Activated CD4-positive, alpha-beta T cell treated with anti-CD3 and anti-CD28 coated beads for 36 hours (primary cell): ENCODE results near the gene LAMTOR3. TPM values are rescaled to one million over a fixed set of nuclear protein-coding genes. Genes with fewer than 3 reads are reported as not detected.

Source experiments
- ATAC-seq: fragments of 200-7000 bp; cut with Tn5 transposase; one replicate; pipeline ENCODE4 v1.10.0; 2021; ENCODE audit warnings: mild to moderate bottlenecking, moderate library complexity
- CTCF ChIA-PET: fragments of 350-600 bp; sonication (Branson Sonifier 250); formaldehyde crosslinking; loops from one replicate; lab custom pipeline; 2021; ENCODE audit warnings: antibody characterized with exemption; lab: Charles Lee
- POLR2A ChIA-PET: fragments of 350-600 bp; sonication (Branson Sonifier 250); formaldehyde crosslinking; loops from one replicate; lab custom pipeline; 2021; ENCODE audit warnings: antibody characterized with exemption, inconsistent platforms; lab: Charles Lee
- DNase-seq: peaks from one replicate; pipeline ENCODE4 v3.0.0-alpha.2; 2020
- H3K27ac Mint-ChIP-seq: one replicate; pipeline ENCODE4 v1.8.0; 2021; ENCODE audit warnings: mixed read lengths
- H3K27me3 Mint-ChIP-seq: one replicate; pipeline ENCODE4 v1.8.0; 2021; ENCODE audit warnings: mixed read lengths
- H3K36me3 Mint-ChIP-seq: one replicate; pipeline ENCODE4 v1.8.0; 2021; ENCODE audit warnings: low read depth, mixed read lengths
- H3K4me1 Mint-ChIP-seq: one replicate; pipeline ENCODE4 v1.8.0; 2021; ENCODE audit warnings: mixed read lengths
- H3K4me3 Mint-ChIP-seq: one replicate; pipeline ENCODE4 v1.8.0; 2021; ENCODE audit warnings: mild to moderate bottlenecking, moderate library complexity, mixed read lengths
- H3K9me3 Mint-ChIP-seq: one replicate; pipeline ENCODE4 v1.8.0; 2021; ENCODE audit warnings: low read depth, mixed read lengths
- intact Hi-C, 2 experiments: fragments of 100-400 bp; cut with DNase I in 1 of 2; cut with micrococcal nuclease in 1 of 2; formaldehyde crosslinking; loops; one replicate each; pipeline versions ENCODE4 v1.14.2 to v1.15.1; 2022 to 2024; cut with DNase I, micrococcal nuclease
- total RNA-seq, 2 experiments: library from RNA; stranded (reverse); gene quantifications; one replicate each; pipeline ENCODE4 v1.2.3, GENCODE V29; 2021

LAMTOR3 gene
- 10 to 100 TPM; 28.5 to 30.4 TPM for total RNA-seq

GRCh38 chr4:99894161-99894997 lies at the start of gene LAMTOR3:
Gene LAMTOR3 (minus strand): TSS chr4:99894427. CDS start chr4:99893963, 464 bp downstream.
- H3K27ac Mint-ChIP-seq = peak within 1 kb of the TSS; percentile 94
- peak within 1 kb of the TSS; percentile 96 for H3K4me3 Mint-ChIP-seq
- no peaks in the 10 kb centered on the region for H3K9me3 Mint-ChIP-seq
- DNase-seq (peak; percentile 94), ATAC-seq (peak; percentile 100)
- POLR2A ChIA-PET = interaction anchor here (0.6 to 1.5 kb wide), 6 partner anchors 42 to 331 kb away, joined by 3 to 16 read pairs (median 6); partner anchors contain the start of genes DNAJB14, H2AZ1 and TRMT10A
- peaks cover 32% of the 10 kb centered on the region for H3K4me1 Mint-ChIP-seq
- intact Hi-C loops = loop anchor here (1.0 to 5.0 kb wide), 5 partner anchors 52 to 807 kb away; partner anchors contain the start of genes ADH5 (in 2 of the 2), DNAJB14 (in 2 of the 2) and DAPP1 (in 1 of the 2)
- H3K27me3 Mint-ChIP-seq = no peaks in the 10 kb centered on the region
- CTCF ChIA-PET = interaction anchor here (0.7 to 2.2 kb wide), 6 partner anchors 51 to 327 kb away, joined by 3 to 8 read pairs (median 4); partner anchors contain the start of genes DAPP1 and DNAJB14
- peaks cover 9% of the 10 kb centered on the region for H3K36me3 Mint-ChIP-seq

- Mint-ChIP-seq H3K27me3 (no peaks in the 10 kb centered on the region), H3K4me1 (peaks cover 34% of the 10 kb centered on the region), H3K9me3 (peaks cover 8% of the 10 kb centered on the region), H3K27ac (no peak overlapping the region), H3K36me3 (peaks cover 58% of the 10 kb centered on the region), H3K4me3 (no peak overlapping the region)
- ATAC-seq (no peak), DNase-seq (no peak)
- ChIA-PET CTCF (no interaction called here), POLR2A (interaction anchor here (0.6 kb wide), 1 partner anchor 88 kb away, joined by 3 read pairs; no protein-coding TSS in a partner anchor)
- intact Hi-C loops = no loop called here
Observed at GRCh38 chr4:99938243-99938753, 44.1 kb upstream of the LAMTOR3 start.

GRCh38 chr4:99934891-99935290 lies 40.7 kb upstream of the LAMTOR3 start:
- ChIA-PET CTCF (interaction anchor here (0.8 kb wide), 1 partner anchor 10 kb away, joined by 3 read pairs; no protein-coding TSS in a partner anchor), POLR2A (no interaction called here)
- H3K36me3 Mint-ChIP-seq = peaks cover 59% of the 10 kb centered on the region
- no peak overlapping the region for H3K27ac Mint-ChIP-seq
- no peak overlapping the region for H3K4me3 Mint-ChIP-seq
- DNase-seq = no peak
- no peaks in the 10 kb centered on the region for H3K27me3 Mint-ChIP-seq
- ATAC-seq = no peak
- peaks cover 40% of the 10 kb centered on the region for H3K4me1 Mint-ChIP-seq
- intact Hi-C loops = no loop called here
- peaks cover 8% of the 10 kb centered on the region for H3K9me3 Mint-ChIP-seq

- ATAC-seq = no peak
- DNase-seq = no peak
- H3K36me3 Mint-ChIP-seq = peaks cover 40% of the 10 kb centered on the region
- ChIA-PET POLR2A (no interaction called here), CTCF (interaction anchor here (1.1 to 1.5 kb wide), 3 partner anchors 15 to 168 kb away, joined by 3 to 5 read pairs (median 3); no protein-coding TSS in a partner anchor)
- intact Hi-C loops = no loop called here
- no peaks in the 10 kb centered on the region for H3K9me3 Mint-ChIP-seq
- no peak overlapping the region for H3K27ac Mint-ChIP-seq
- no peaks in the 10 kb centered on the region for H3K27me3 Mint-ChIP-seq
- H3K4me1 Mint-ChIP-seq = peaks cover 32% of the 10 kb centered on the region
- no peak overlapping the region for H3K4me3 Mint-ChIP-seq
Observed at GRCh38 chr4:99927566-99927965, 33.3 kb upstream of the LAMTOR3 start.

GRCh38 chr4:99921174-99921573 lies 26.9 kb upstream of the LAMTOR3 start:
- peaks cover 14% of the 10 kb centered on the region for H3K4me1 Mint-ChIP-seq
- ATAC-seq (peak; percentile 90), DNase-seq (peak; percentile 15)
- no peak overlapping the region for H3K4me3 Mint-ChIP-seq
- peaks cover 44% of the 10 kb centered on the region for H3K36me3 Mint-ChIP-seq
- H3K9me3 Mint-ChIP-seq = peaks cover 4% of the 10 kb centered on the region
- intact Hi-C loops = no loop called here
- H3K27ac Mint-ChIP-seq = peak overlapping the region; percentile 53
- no peaks in the 10 kb centered on the region for H3K27me3 Mint-ChIP-seq
- POLR2A ChIA-PET = no interaction called here
- CTCF ChIA-PET = interaction anchor here (1.1 kb wide), 1 partner anchor 20 kb away, joined by 3 read pairs; no protein-coding TSS in a partner anchor

GRCh38 chr4:99918656-99919055 lies 24.4 kb upstream of the LAMTOR3 start:
- ChIA-PET CTCF (no interaction called here), POLR2A (no interaction called here)
- intact Hi-C loops = no loop called here
- Mint-ChIP-seq H3K9me3 (peaks cover 8% of the 10 kb centered on the region), H3K4me1 (peaks cover 13% of the 10 kb centered on the region), H3K27ac (no peak overlapping the region), H3K27me3 (no peaks in the 10 kb centered on the region), H3K4me3 (no peak overlapping the region), H3K36me3 (peaks cover 56% of the 10 kb centered on the region)
- no peak for DNase-seq
- ATAC-seq = no peak

- Mint-ChIP-seq H3K4me1 (peaks cover 13% of the 10 kb centered on the region), H3K36me3 (peaks cover 59% of the 10 kb centered on the region), H3K27me3 (no peaks in the 10 kb centered on the region), H3K9me3 (peaks cover 8% of the 10 kb centered on the region), H3K4me3 (no peak overlapping the region), H3K27ac (no peak overlapping the region)
- intact Hi-C loops = no loop called here
- ATAC-seq (no peak), DNase-seq (no peak)
- POLR2A ChIA-PET = no interaction called here
- CTCF ChIA-PET = no interaction called here
Observed at GRCh38 chr4:99917575-99917974, 23.3 kb upstream of the LAMTOR3 start.

GRCh38 chr4:99915449-99915848 lies 21.2 kb upstream of the LAMTOR3 start:
- ATAC-seq = no peak
- no peak overlapping the region for H3K4me3 Mint-ChIP-seq
- POLR2A ChIA-PET = no interaction called here
- H3K27me3 Mint-ChIP-seq = no peaks in the 10 kb centered on the region
- no peak for DNase-seq
- peaks cover 5% of the 10 kb centered on the region for H3K4me1 Mint-ChIP-seq
- H3K27ac Mint-ChIP-seq = no peak overlapping the region
- CTCF ChIA-PET = interaction anchor here (0.6 kb wide), 1 partner anchor 34 kb away, joined by 3 read pairs; no protein-coding TSS in a partner anchor
- intact Hi-C loops = no loop called here
- peaks cover 8% of the 10 kb centered on the region for H3K9me3 Mint-ChIP-seq
- H3K36me3 Mint-ChIP-seq = peaks cover 52% of the 10 kb centered on the region

- POLR2A ChIA-PET = interaction anchor here (0.6 to 1.5 kb wide), 6 partner anchors 43 to 332 kb away, joined by 3 to 16 read pairs (median 6); partner anchors contain the start of genes DNAJB14, H2AZ1 and TRMT10A
- Mint-ChIP-seq H3K4me3 (peak overlapping the region; percentile 96), H3K36me3 (peaks cover 8% of the 10 kb centered on the region), H3K9me3 (no peaks in the 10 kb centered on the region), H3K27me3 (no peaks in the 10 kb centered on the region), H3K4me1 (peaks cover 30% of the 10 kb centered on the region), H3K27ac (peak overlapping the region; percentile 85)
- no peak for ATAC-seq
- no peak for DNase-seq
- CTCF ChIA-PET = interaction anchor here (0.7 to 2.2 kb wide), 4 partner anchors 50 to 328 kb away, joined by 3 to 8 read pairs (median 4); partner anchors contain the start of gene DNAJB14
- intact Hi-C loops = loop anchor here (1.0 to 5.0 kb wide), 5 partner anchors 51 to 808 kb away; partner anchors contain the start of genes ADH5 (in 2 of the 2), DNAJB14 (in 2 of the 2) and DAPP1 (in 1 of the 2)
Observed at GRCh38 chr4:99894998-99895397, 771 bp upstream of the LAMTOR3 start.

GRCh38 chr4:99893839-99894160 lies 427 bp downstream of the LAMTOR3 start:
- peaks cover 12% of the 10 kb centered on the region for H3K36me3 Mint-ChIP-seq
- ATAC-seq (no peak), DNase-seq (no peak)
- H3K27me3 Mint-ChIP-seq = no peaks in the 10 kb centered on the region
- no peaks in the 10 kb centered on the region for H3K9me3 Mint-ChIP-seq
- CTCF ChIA-PET = interaction anchor here (1.0 to 2.2 kb wide), 4 partner anchors 52 to 85 kb away, joined by 3 to 8 read pairs (median 4); partner anchors contain the start of genes DAPP1 and DNAJB14
- peak overlapping the region; percentile 94 for H3K27ac Mint-ChIP-seq
- intact Hi-C loops = loop anchor here (1.0 to 5.0 kb wide), 6 partner anchors 37 to 806 kb away; partner anchors contain the start of genes ADH5 (in 2 of the 2), DNAJB14 (in 2 of the 2) and DAPP1 (in 1 of the 2)
- H3K4me1 Mint-ChIP-seq = peaks cover 35% of the 10 kb centered on the region
- peak overlapping the region; percentile 96 for H3K4me3 Mint-ChIP-seq
- POLR2A ChIA-PET = interaction anchor here (1.4 to 1.5 kb wide), 4 partner anchors 46 to 331 kb away, joined by 3 to 16 read pairs (median 11); partner anchors contain the start of genes DNAJB14, H2AZ1 and TRMT10A

GRCh38 chr4:99893029-99893428 lies 1.2 kb downstream of the LAMTOR3 start:
- Mint-ChIP-seq H3K4me1 (peaks cover 39% of the 10 kb centered on the region), H3K27me3 (no peaks in the 10 kb centered on the region), H3K27ac (peak overlapping the region; percentile 94), H3K4me3 (peak overlapping the region; percentile 96), H3K36me3 (peaks cover 12% of the 10 kb centered on the region), H3K9me3 (no peaks in the 10 kb centered on the region)
- ChIA-PET POLR2A (no interaction called here), CTCF (no interaction called here)
- ATAC-seq (no peak), DNase-seq (no peak)
- intact Hi-C loops = loop anchor here (2.0 to 5.0 kb wide), 2 partner anchors 36 to 806 kb away; partner anchors contain the start of gene ADH5 (in 1 of the 2)
